SK-N-SH treated with all-trans-retinoic acid at 6 μM for 48 hours (cell line): ENCODE data around the gene ZNF749.

Experiments
- ATAC-seq: fragments of 200-7000 bp; cut with Tn5 transposase; 3 replicates; pipeline ENCODE4 v1.9.1; 2020; ENCODE audit warnings: mild to moderate bottlenecking, moderate library complexity
- ARNTL ChIP-seq: fragments of 450-650 bp; formaldehyde crosslinking; IDR thresholded peaks from 2 replicates; pipeline ENCODE4 v1.5.0; 2020; ENCODE audit warnings: low read depth, mild to moderate bottlenecking, moderate library complexity, borderline replicate concordance
- BACH2 ChIP-seq: fragments of 250-450 bp; sonication (Bioruptor Pico); IDR thresholded peaks from 2 replicates; pipeline ENCODE4 v1.9.0; 2021; ENCODE audit warnings: mild to moderate bottlenecking, borderline replicate concordance
- CSDC2 ChIP-seq: fragments of 250-450 bp; sonication (Bioruptor Pico); IDR thresholded peaks from 2 replicates; pipeline ENCODE4 v1.5.0; 2020; ENCODE audit warnings: mild to moderate bottlenecking, moderate library complexity
- ESRRG ChIP-seq: fragments of 250-450 bp; sonication (Bioruptor Pico); IDR thresholded peaks from 2 replicates; pipeline ENCODE4 v1.6.1; 2021; ENCODE audit warnings: mild to moderate bottlenecking
- GLIS3 ChIP-seq: fragments of 250-450 bp; sonication (Bioruptor Pico); IDR thresholded peaks from 2 replicates; pipeline ENCODE4 v1.5.0; 2020; ENCODE audit warnings: mild to moderate bottlenecking, moderate library complexity
- ISL1 ChIP-seq: fragments of 250-450 bp; sonication (Bioruptor Pico); IDR thresholded peaks from 2 replicates; pipeline ENCODE4 v2.1.2; 2022; ENCODE audit warnings: mild to moderate bottlenecking, moderate library complexity
- OSR1 ChIP-seq: fragments of 250-450 bp; sonication (Bioruptor Pico); IDR thresholded peaks from 2 replicates; pipeline ENCODE4 v1.8.0; 2022; ENCODE audit warnings: moderate library complexity, mild to moderate bottlenecking, inconsistent platforms
- POU6F1 ChIP-seq: fragments of 250-450 bp; sonication (Bioruptor Pico); IDR thresholded peaks from 2 replicates; pipeline ENCODE4 v1.8.0; 2021; ENCODE audit warnings: low read depth, mild to moderate bottlenecking, moderate library complexity, borderline replicate concordance
- PPARA ChIP-seq: fragments of 250-450 bp; sonication (Bioruptor Pico); IDR thresholded peaks from 2 replicates; pipeline ENCODE4 v1.5.0; 2020; ENCODE audit warnings: mild to moderate bottlenecking, borderline replicate concordance
- RARB ChIP-seq: fragments of 250-450 bp; sonication (Bioruptor Pico); IDR thresholded peaks from 2 replicates; pipeline ENCODE4 v1.8.0; 2021; ENCODE audit warnings: mild to moderate bottlenecking, moderate library complexity
- SNAI2 ChIP-seq: fragments of 250-450 bp; sonication (Bioruptor Pico); IDR thresholded peaks from 2 replicates; pipeline ENCODE4 v1.5.0; 2020; ENCODE audit warnings: mild to moderate bottlenecking, moderate library complexity
- TCF4 ChIP-seq: fragments of 250-450 bp; sonication (Bioruptor Pico); IDR thresholded peaks from 2 replicates; pipeline ENCODE4 v1.8.0; 2021; ENCODE audit warnings: mild to moderate bottlenecking, moderate library complexity, borderline replicate concordance
- TOX ChIP-seq: fragments of 250-450 bp; sonication (Bioruptor Pico); IDR thresholded peaks from 2 replicates; pipeline ENCODE4 v1.8.0; 2021; ENCODE audit warnings: mild to moderate bottlenecking, moderate library complexity, borderline replicate concordance
- TSHZ2 ChIP-seq: fragments of 250-450 bp; sonication (Bioruptor Pico); IDR thresholded peaks from 2 replicates; pipeline ENCODE4 v1.5.0; 2020; ENCODE audit warnings: mild to moderate bottlenecking, moderate library complexity
- ZFP3 ChIP-seq: fragments of 250-450 bp; sonication (Bioruptor Pico); IDR thresholded peaks from 2 replicates; pipeline ENCODE4 v1.5.0; 2020; ENCODE audit warnings: mild to moderate bottlenecking, moderate library complexity
- ZFP30 ChIP-seq: fragments of 450-650 bp; formaldehyde crosslinking; IDR thresholded peaks from 2 replicates; pipeline ENCODE4 v1.5.0; 2022; ENCODE audit warnings: mild to moderate bottlenecking, moderate library complexity
- ZNF565 ChIP-seq: fragments of 450-650 bp; formaldehyde crosslinking; conservative IDR thresholded peaks from 2 replicates; pipeline ENCODE4 v1.5.0; 2020; ENCODE audit warnings: low read depth, mild to moderate bottlenecking, moderate library complexity
- ZNF70 ChIP-seq: fragments of 450-650 bp; formaldehyde crosslinking; IDR thresholded peaks from 2 replicates; pipeline ENCODE4 v1.5.0; 2020; ENCODE audit warnings: mild to moderate bottlenecking, moderate library complexity
- ZNF8 ChIP-seq: fragments of 450-650 bp; formaldehyde crosslinking; IDR thresholded peaks from 2 replicates; pipeline ENCODE4 v1.5.0; 2020; ENCODE audit warnings: mild to moderate bottlenecking, moderate library complexity
- TF ChIP-seq, protein P1 (sequence below): fragments of 250-450 bp; sonication (Bioruptor Pico); IDR thresholded peaks from 2 replicates; pipeline ENCODE4 v1.8.0; 2020; ENCODE audit warnings: mild to moderate bottlenecking, moderate library complexity, borderline replicate concordance
- TF ChIP-seq, protein P2 (sequence below): fragments of 250-450 bp; sonication (Bioruptor Pico); IDR thresholded peaks from 2 replicates; pipeline ENCODE4 v1.5.1; 2021; ENCODE audit warnings: mild to moderate bottlenecking, moderate library complexity

ZNF749 gene

DNA sequence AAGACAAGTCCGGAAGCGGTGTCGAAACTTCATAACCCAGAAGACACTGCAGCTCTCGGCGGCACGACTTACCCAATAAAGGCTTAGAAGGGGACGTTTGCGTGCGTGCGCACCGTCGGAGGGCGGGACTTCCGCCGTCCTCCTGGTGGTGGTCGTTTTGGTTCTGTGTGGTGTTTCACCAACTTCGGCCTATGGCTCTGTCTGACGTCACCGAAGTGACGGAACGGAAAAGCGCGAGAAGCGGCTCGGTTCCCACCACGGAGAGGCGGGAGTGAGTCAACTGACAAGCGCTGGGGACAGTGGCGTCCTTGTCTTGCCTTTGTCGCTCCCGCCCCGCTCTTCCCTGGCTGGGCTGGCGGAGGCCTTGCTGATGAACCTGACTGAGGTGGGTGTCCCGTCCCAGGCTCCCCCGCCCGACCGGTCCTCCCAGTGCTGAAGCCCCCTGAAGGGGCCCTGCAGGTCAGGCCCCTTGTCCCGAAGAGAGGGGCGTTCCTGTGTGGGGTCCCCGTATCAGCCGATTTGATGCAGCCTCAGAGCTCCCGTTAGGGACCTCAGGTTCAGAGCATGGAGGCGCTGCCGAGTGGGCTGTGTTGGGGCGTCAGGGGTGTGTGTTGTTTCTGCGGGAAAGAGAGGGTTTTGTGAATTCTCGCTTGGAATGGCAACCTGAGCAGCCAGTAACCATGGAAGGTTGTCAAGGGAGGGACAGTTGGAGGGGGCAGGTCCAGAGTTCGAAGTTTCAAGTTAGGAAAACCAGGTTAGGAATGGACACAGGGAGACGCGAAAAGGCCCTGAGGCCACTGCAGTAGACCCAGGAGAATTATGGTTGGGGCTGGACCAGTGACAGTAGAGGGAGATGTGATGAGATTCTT, 45.2 kb upstream of the ZNF749 start, which contains the start of gene ZNF548:
ZNF548 (plus strand) TSS at position 125 of the 869 bp plus-strand sequence; CDS start at position 371, 246 bp downstream.
- ATAC-seq = peak; percentile 100
- TF ChIP-seq SNAI2 (CRISPR knock-in tag) (no peak), ZFP3 (no peak), OSR1 (CRISPR knock-in tag) (no peak)
- TF ChIP-seq, protein P1, sequence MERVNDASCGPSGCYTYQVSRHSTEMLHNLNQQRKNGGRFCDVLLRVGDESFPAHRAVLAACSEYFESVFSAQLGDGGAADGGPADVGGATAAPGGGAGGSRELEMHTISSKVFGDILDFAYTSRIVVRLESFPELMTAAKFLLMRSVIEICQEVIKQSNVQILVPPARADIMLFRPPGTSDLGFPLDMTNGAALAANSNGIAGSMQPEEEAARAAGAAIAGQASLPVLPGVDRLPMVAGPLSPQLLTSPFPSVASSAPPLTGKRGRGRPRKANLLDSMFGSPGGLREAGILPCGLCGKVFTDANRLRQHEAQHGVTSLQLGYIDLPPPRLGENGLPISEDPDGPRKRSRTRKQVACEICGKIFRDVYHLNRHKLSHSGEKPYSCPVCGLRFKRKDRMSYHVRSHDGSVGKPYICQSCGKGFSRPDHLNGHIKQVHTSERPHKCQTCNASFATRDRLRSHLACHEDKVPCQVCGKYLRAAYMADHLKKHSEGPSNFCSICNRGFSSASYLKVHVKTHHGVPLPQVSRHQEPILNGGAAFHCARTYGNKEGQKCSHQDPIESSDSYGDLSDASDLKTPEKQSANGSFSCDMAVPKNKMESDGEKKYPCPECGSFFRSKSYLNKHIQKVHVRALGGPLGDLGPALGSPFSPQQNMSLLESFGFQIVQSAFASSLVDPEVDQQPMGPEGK (CRISPR knock-in tag) = no peak

- TF ChIP-seq, protein P2, sequence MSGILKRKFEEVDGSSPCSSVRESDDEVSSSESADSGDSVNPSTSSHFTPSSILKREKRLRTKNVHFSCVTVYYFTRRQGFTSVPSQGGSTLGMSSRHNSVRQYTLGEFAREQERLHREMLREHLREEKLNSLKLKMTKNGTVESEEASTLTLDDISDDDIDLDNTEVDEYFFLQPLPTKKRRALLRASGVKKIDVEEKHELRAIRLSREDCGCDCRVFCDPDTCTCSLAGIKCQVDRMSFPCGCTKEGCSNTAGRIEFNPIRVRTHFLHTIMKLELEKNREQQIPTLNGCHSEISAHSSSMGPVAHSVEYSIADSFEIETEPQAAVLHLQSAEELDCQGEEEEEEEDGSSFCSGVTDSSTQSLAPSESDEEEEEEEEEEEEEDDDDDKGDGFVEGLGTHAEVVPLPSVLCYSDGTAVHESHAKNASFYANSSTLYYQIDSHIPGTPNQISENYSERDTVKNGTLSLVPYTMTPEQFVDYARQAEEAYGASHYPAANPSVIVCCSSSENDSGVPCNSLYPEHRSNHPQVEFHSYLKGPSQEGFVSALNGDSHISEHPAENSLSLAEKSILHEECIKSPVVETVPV (CRISPR knock-in tag) = no peak
- no peak for TF ChIP-seq CSDC2 (CRISPR knock-in tag)
- TF ChIP-seq RARB (CRISPR knock-in tag) = no peak
- no peak for TF ChIP-seq ZNF565
- no peak for TF ChIP-seq SNAI2 (CRISPR knock-in tag)
- no peak for TF ChIP-seq GLIS3 (CRISPR knock-in tag)
- no peak for TF ChIP-seq POU6F1 (CRISPR knock-in tag)
- TF ChIP-seq, protein P1 (CRISPR knock-in tag) = no peak
- TF ChIP-seq OSR1 (CRISPR knock-in tag) = no peak
- TF ChIP-seq TSHZ2 (CRISPR knock-in tag) = no peak
- no peak for TF ChIP-seq ZFP30
- no peak for TF ChIP-seq PPARA (CRISPR knock-in tag)
- TF ChIP-seq TCF4 (CRISPR knock-in tag) = no peak
- TF ChIP-seq BACH2 (CRISPR knock-in tag) = no peak
- no peak for TF ChIP-seq ZNF8 (CRISPR knock-in tag)
- no peak for TF ChIP-seq ISL1
- ATAC-seq = no peak
Observed at GRCh38 chr19:57395710-57396109, 39.4 kb upstream of the ZNF749 start.

GRCh38 chr19:57398868-57399267, 36.3 kb upstream of the ZNF749 start:
- ATAC-seq = no peak
- no peak for TF ChIP-seq TSHZ2 (CRISPR knock-in tag)
- TF ChIP-seq BACH2 (CRISPR knock-in tag) = no peak
- TF ChIP-seq ZNF70 = no peak
- TF ChIP-seq ARNTL (CRISPR knock-in tag) = no peak
- TF ChIP-seq ESRRG (CRISPR knock-in tag) = no peak
- no peak for TF ChIP-seq OSR1 (CRISPR knock-in tag)
- no peak for TF ChIP-seq TCF4 (CRISPR knock-in tag)
- TF ChIP-seq ZFP3 = no peak
- no peak for TF ChIP-seq ZNF8 (CRISPR knock-in tag)
- TF ChIP-seq, protein P1 (CRISPR knock-in tag) = no peak
- TF ChIP-seq ZFP30 = no peak
- TF ChIP-seq TOX (CRISPR knock-in tag) = no peak
- TF ChIP-seq GLIS3 (CRISPR knock-in tag) = no peak
- no peak for TF ChIP-seq SNAI2 (CRISPR knock-in tag)
- TF ChIP-seq PPARA (CRISPR knock-in tag) = no peak
- TF ChIP-seq RARB (CRISPR knock-in tag) = no peak
